GM21515 (cell line): ENCODE measurements around the gene XIAP.
A peak's percentile ranks its signal among the peaks of the same experiment; 100 is the strongest.
"Not testable (repeated sequence)": the region's sequence is repeated elsewhere in the genome, so short reads cannot be mapped to it uniquely, and the experiment has no call there.

Experiments
- ATAC-seq: cut with Tn5 transposase; IDR thresholded peaks from one replicate; pipeline ENCODE4 v1.9.1; 2021; ENCODE audit not compliant: unreplicated experiment

The XIAP gene

GRCh38 chrX:123859846-123860838 lies at the start of gene XIAP:
XIAP (plus strand) TSS chrX:123860053; CDS start chrX:123885663, 25,610 bp downstream.
- ATAC-seq = peak; percentile 81

GRCh38 chrX:123814343-123814742 lies 45.5 kb upstream of the XIAP start:
- ATAC-seq = no peak

- ATAC-seq = not testable (repeated sequence)
Observed at GRCh38 chrX:123814934-123815394, 44.9 kb upstream of the XIAP start.

- ATAC-seq = no peak
Observed at GRCh38 chrX:123817288-123817894, 42.5 kb upstream of the XIAP start.

- no peak for ATAC-seq
Observed at GRCh38 chrX:123818243-123818642, 41.6 kb upstream of the XIAP start.

- ATAC-seq = no peak
Observed at GRCh38 chrX:123822965-123823364, 36.9 kb upstream of the XIAP start.

GRCh38 chrX:123830309-123830708 lies 29.5 kb upstream of the XIAP start:
- peak; percentile 78 for ATAC-seq

GRCh38 chrX:123833387-123833786 lies 26.5 kb upstream of the XIAP start:
- peak; percentile 75 for ATAC-seq

- ATAC-seq = no peak
Observed at GRCh38 chrX:123834116-123834515, 25.7 kb upstream of the XIAP start.

GRCh38 chrX:123835661-123836371 lies 24.0 kb upstream of the XIAP start:
- ATAC-seq = no peak

GRCh38 chrX:123845129-123845528 lies 14.7 kb upstream of the XIAP start:
- not testable (repeated sequence) for ATAC-seq

- no peak for ATAC-seq
Observed at GRCh38 chrX:123846577-123847038, 13.2 kb upstream of the XIAP start.

- ATAC-seq = no peak
Observed at GRCh38 chrX:123847056-123847455, 12.8 kb upstream of the XIAP start.

- ATAC-seq = no peak
Observed at GRCh38 chrX:123849096-123849495, 10.8 kb upstream of the XIAP start.

- not testable (repeated sequence) for ATAC-seq
Observed at GRCh38 chrX:123849906-123850305, 9.9 kb upstream of the XIAP start.

GRCh38 chrX:123851079-123851478 lies 8.8 kb upstream of the XIAP start:
- no peak for ATAC-seq

- ATAC-seq = no peak
Observed at GRCh38 chrX:123854329-123854728, 5.5 kb upstream of the XIAP start.

- ATAC-seq = peak; percentile 6
Observed at GRCh38 chrX:123859409-123859845, 426 bp upstream of the XIAP start.

GRCh38 chrX:123860983-123861382 lies 1.1 kb downstream of the XIAP start:
- ATAC-seq = no peak

GRCh38 chrX:123869488-123869887 lies 9.6 kb downstream of the XIAP start:
- ATAC-seq = no peak

GRCh38 chrX:123871309-123871708 lies 11.5 kb downstream of the XIAP start:
- no peak for ATAC-seq
